Smooth muscle cell of the pulmonary artery (primary cell): Measurements from ENCODE around the gene FAM236D. TPM values are rescaled to one million over a fixed set of nuclear protein-coding genes. Genes with fewer than 3 reads are reported as not detected.

Experiments
- total RNA-seq: library from RNA; depleted of rRNA; stranded (reverse); fragments of >200 nt; gene quantifications from 2 replicates; pipeline ENCODE4 v1.2.3, GENCODE V29; 2014

Gene FAM236D
- not detected in 2 replicates for total RNA-seq

DNA sequence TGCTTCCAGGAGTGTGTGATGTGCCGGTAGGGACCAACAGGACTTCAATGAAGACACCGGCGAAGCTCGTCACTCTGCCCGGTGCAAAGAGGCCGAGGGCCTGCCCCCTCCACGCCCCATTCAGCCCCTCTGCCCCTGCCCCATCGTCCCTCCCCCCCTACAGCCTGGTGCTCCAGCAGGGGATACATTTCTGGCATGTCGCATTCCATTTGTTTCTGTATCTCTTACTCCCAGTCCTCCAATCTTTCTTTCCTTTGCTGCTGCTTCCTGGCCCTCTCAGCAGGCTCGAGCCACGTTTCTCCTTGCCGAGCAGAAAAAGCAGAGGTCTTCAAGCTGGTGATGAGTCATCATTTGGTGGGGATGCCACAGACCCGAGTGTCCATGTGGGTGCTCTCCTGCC is at the start of gene FAM236D:
TSS of gene FAM236D (minus strand) at position 101 of the 400 bp plus-strand sequence. CDS start at position 1, 100 bp downstream.

GRCh38 chrX:72782560-72782959 is 25.4 kb downstream of the FAM236D start, which contains the start of gene FAM236B:
Gene FAM236B, minus strand, starts transcription at chrX:72782660. Its CDS starts 100 bp downstream, at chrX:72782560.

GRCh38 chrX:72776653-72777466 is 31.1 kb downstream of the FAM236D start, which contains the start of gene DMRTC1B:
Gene DMRTC1B, plus strand, starts transcription at chrX:72776890. Its CDS starts 68,246 bp downstream, at chrX:72845136.

Other genes starting within 250 kb of the FAM236D start
- 25.7 and 31.3 TPM in 2 replicates for gene HDAC8, start 235.4 kb downstream of the FAM236D start, total RNA-seq
- 9.3 and 17.1 TPM in 2 replicates for gene PHKA1, start 93.9 kb downstream of the FAM236D start, total RNA-seq
- gene DMRTC1B, start 31.3 kb downstream of the FAM236D start, total RNA-seq, result not detected in 2 replicates
- not detected in 2 replicates for gene FAM236B, start 25.6 kb downstream of the FAM236D start, total RNA-seq
- not detected in 2 replicates for gene FAM236C, start 104.4 kb upstream of the FAM236D start, total RNA-seq
- gene FAM236A, start 130.0 kb upstream of the FAM236D start, total RNA-seq, result not detected in 2 replicates
- gene DMRTC1, start 135.6 kb upstream of the FAM236D start, total RNA-seq, result not detected in 2 replicates
- not detected in 2 replicates for gene PABPC1L2B, start 194.7 kb upstream of the FAM236D start, total RNA-seq